SK-N-SH (cell line): Measurements from ENCODE around the gene GLS.

Experiments used
- CHD2 ChIP-seq: fragments of 150-350 bp; IDR thresholded peaks from 2 replicates; pipeline ENCODE4 v1.6.1; 2018; ENCODE audit warnings: low read length; ENCODE audit not compliant: partially characterized antibody
- MEF2A ChIP-seq: IDR thresholded peaks from 2 replicates; pipeline ENCODE4 v1.4.0; 2012; ENCODE audit warnings: low read depth, borderline replicate concordance
- NRF1 ChIP-seq: IDR thresholded peaks from 2 replicates; pipeline ENCODE4 v1.6.1; 2012; ENCODE audit warnings: low read depth, mild to moderate bottlenecking, low read length
- POLR2AphosphoS5 ChIP-seq: IDR thresholded peaks from 2 replicates; pipeline ENCODE4 v1.6.1; 2012; ENCODE audit warnings: low read depth, low read length
- SIN3A ChIP-seq: IDR thresholded peaks from 2 replicates; pipeline ENCODE4 v1.6.1; 2012; ENCODE audit warnings: low read depth, mild to moderate bottlenecking, low read length, moderate library complexity, borderline replicate concordance
- TAF1 ChIP-seq: IDR thresholded peaks from 2 replicates; pipeline ENCODE4 v1.6.1; 2012; ENCODE audit warnings: low read depth, mild to moderate bottlenecking, low read length, moderate library complexity, borderline replicate concordance
- YY1 ChIP-seq: IDR thresholded peaks from 2 replicates; pipeline ENCODE4 v1.4.0; 2012; ENCODE audit warnings: low read depth, mild to moderate bottlenecking
- TF ChIP-seq, protein P1 (sequence below): IDR thresholded peaks from 2 replicates; pipeline ENCODE4 v1.6.1; 2012; ENCODE audit warnings: mild to moderate bottlenecking, low read depth, low read length, moderate library complexity
- TF ChIP-seq, protein P2 (sequence below): fragments of 200-600 bp; sonication (generic); IDR thresholded peaks from 2 replicates; pipeline ENCODE4 v1.6.1; 2017; ENCODE audit warnings: antibody characterized with exemption, mild to moderate bottlenecking, moderate library complexity
- TF ChIP-seq, protein P3 (sequence below): fragments of 150-350 bp; IDR thresholded peaks from 2 replicates; pipeline ENCODE4 v1.6.1; 2016; ENCODE audit warnings: mild to moderate bottlenecking, low read depth, low read length
- TF ChIP-seq, protein P4 (sequence below): fragments of 150-350 bp; IDR thresholded peaks from 2 replicates; pipeline ENCODE4 v1.6.1; 2017; ENCODE audit warnings: antibody characterized with exemption, low read length, low read depth, borderline replicate concordance

DNA sequence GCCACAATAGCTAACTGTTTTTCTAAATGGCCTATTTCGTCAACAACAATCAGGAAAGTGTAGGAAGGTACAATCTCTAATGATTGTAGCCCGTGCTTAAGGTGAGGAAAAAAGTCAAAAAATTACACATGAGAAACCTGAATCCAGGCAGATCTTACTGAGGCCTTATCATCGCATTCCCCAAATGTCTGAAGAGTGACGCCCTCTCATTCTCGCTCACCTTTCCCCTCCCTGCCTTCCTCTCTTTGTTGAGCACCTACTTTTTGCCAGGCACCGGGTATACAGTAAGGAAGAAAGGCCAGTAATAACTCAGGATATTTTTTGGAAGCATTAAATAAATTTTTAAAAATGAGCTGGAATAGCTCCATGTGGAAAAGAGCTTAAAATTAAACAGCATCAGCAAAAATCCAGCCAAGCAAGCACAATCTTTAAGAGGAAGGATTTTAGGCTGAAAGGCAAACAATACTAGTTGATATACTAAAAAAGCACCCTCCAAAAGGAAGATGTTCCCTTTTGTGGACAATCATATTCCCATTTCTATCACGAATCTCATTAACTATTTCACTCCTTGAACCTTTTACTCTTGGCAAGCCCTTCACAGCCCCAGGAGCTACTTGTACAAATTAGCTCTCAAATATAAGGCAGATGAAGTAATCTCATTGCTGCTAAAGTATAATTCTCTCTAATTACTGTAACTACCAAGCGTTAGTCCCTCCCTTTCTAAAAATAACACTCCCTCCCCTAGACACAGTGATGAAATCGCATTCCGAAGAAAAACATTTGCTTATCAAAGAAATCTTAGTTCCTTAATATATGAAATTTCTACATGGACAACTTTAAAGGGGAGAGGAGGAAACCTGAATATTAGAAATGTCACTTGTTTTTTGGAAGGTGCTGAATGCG, 93.4 kb downstream of the GLS start:
- TF ChIP-seq TAF1 = no peak
- TF ChIP-seq SIN3A = no peak
- TF ChIP-seq, protein P1, sequence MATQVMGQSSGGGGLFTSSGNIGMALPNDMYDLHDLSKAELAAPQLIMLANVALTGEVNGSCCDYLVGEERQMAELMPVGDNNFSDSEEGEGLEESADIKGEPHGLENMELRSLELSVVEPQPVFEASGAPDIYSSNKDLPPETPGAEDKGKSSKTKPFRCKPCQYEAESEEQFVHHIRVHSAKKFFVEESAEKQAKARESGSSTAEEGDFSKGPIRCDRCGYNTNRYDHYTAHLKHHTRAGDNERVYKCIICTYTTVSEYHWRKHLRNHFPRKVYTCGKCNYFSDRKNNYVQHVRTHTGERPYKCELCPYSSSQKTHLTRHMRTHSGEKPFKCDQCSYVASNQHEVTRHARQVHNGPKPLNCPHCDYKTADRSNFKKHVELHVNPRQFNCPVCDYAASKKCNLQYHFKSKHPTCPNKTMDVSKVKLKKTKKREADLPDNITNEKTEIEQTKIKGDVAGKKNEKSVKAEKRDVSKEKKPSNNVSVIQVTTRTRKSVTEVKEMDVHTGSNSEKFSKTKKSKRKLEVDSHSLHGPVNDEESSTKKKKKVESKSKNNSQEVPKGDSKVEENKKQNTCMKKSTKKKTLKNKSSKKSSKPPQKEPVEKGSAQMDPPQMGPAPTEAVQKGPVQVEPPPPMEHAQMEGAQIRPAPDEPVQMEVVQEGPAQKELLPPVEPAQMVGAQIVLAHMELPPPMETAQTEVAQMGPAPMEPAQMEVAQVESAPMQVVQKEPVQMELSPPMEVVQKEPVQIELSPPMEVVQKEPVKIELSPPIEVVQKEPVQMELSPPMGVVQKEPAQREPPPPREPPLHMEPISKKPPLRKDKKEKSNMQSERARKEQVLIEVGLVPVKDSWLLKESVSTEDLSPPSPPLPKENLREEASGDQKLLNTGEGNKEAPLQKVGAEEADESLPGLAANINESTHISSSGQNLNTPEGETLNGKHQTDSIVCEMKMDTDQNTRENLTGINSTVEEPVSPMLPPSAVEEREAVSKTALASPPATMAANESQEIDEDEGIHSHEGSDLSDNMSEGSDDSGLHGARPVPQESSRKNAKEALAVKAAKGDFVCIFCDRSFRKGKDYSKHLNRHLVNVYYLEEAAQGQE = no peak
- TF ChIP-seq CHD2 = no peak
- TF ChIP-seq MEF2A = no peak
- TF ChIP-seq, protein P2, sequence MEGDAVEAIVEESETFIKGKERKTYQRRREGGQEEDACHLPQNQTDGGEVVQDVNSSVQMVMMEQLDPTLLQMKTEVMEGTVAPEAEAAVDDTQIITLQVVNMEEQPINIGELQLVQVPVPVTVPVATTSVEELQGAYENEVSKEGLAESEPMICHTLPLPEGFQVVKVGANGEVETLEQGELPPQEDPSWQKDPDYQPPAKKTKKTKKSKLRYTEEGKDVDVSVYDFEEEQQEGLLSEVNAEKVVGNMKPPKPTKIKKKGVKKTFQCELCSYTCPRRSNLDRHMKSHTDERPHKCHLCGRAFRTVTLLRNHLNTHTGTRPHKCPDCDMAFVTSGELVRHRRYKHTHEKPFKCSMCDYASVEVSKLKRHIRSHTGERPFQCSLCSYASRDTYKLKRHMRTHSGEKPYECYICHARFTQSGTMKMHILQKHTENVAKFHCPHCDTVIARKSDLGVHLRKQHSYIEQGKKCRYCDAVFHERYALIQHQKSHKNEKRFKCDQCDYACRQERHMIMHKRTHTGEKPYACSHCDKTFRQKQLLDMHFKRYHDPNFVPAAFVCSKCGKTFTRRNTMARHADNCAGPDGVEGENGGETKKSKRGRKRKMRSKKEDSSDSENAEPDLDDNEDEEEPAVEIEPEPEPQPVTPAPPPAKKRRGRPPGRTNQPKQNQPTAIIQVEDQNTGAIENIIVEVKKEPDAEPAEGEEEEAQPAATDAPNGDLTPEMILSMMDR = no peak
- TF ChIP-seq POLR2AphosphoS5 = no peak
- no peak for TF ChIP-seq NRF1
- TF ChIP-seq, protein P3, sequence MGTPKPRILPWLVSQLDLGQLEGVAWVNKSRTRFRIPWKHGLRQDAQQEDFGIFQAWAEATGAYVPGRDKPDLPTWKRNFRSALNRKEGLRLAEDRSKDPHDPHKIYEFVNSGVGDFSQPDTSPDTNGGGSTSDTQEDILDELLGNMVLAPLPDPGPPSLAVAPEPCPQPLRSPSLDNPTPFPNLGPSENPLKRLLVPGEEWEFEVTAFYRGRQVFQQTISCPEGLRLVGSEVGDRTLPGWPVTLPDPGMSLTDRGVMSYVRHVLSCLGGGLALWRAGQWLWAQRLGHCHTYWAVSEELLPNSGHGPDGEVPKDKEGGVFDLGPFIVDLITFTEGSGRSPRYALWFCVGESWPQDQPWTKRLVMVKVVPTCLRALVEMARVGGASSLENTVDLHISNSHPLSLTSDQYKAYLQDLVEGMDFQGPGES = no peak
- TF ChIP-seq, protein P4, sequence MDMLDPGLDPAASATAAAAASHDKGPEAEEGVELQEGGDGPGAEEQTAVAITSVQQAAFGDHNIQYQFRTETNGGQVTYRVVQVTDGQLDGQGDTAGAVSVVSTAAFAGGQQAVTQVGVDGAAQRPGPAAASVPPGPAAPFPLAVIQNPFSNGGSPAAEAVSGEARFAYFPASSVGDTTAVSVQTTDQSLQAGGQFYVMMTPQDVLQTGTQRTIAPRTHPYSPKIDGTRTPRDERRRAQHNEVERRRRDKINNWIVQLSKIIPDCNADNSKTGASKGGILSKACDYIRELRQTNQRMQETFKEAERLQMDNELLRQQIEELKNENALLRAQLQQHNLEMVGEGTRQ = no peak
- no peak for TF ChIP-seq YY1
